CD4-positive, alpha-beta T cell (primary cell): ENCODE data around the gene PRICKLE4. TPM values are rescaled to one million over a fixed set of nuclear protein-coding genes. Genes with fewer than 3 reads are reported as not detected.
A peak's percentile ranks its signal among the peaks of the same experiment; 100 is the strongest.

Experiments used
- ATAC-seq: fragments of 200-7000 bp; cut with Tn5 transposase; one replicate; pipeline ENCODE4 v1.10.0; 2022; ENCODE audit warnings: mild to moderate bottlenecking; ENCODE audit not compliant: poor library complexity
- CTCF ChIA-PET: fragments of 350-600 bp; sonication (Branson Sonifier 250); formaldehyde crosslinking; loops from one replicate; lab custom pipeline; 2021; ENCODE audit warnings: antibody characterized with exemption, inconsistent platforms; lab: Charles Lee
- POLR2A ChIA-PET: fragments of 350-600 bp; sonication (Branson Sonifier 250); formaldehyde crosslinking; loops from one replicate; lab custom pipeline; 2021; ENCODE audit warnings: antibody characterized with exemption, inconsistent platforms; lab: Charles Lee
- DNase-seq, 14 experiments: peaks; one replicate each; pipeline ENCODE4 v3.0.0-alpha.2; 2013 to 2020; ENCODE audit warnings: mixed read lengths in 2 of 14
- H3K27ac ChIP-seq, 2 donors: one replicate each; pipeline versions ENCODE4 v1.5.1 to v1.7.0; 2013; ENCODE audit warnings: low read length in 2 of 2, low read depth in 1 of 2, mild to moderate bottlenecking in 1 of 2
- H3K27me3 ChIP-seq, 2 experiments: 1 replicate in 1 of 2; 2 replicates in 1 of 2; pipeline versions ENCODE4 v1.6.1 to v1.7.0; 2013; ENCODE audit warnings: low read length in 2 of 2, control low read depth in 1 of 2, mild to moderate bottlenecking in 1 of 2, moderate library complexity in 1 of 2; ENCODE audit not compliant: insufficient read depth in 2 of 2, control insufficient read depth in 1 of 2
- H3K36me3 ChIP-seq: one replicate; pipeline ENCODE4 v1.6.1; 2013; ENCODE audit warnings: low read length, control low read depth; ENCODE audit not compliant: insufficient read depth
- H3K4me1 ChIP-seq: one replicate; pipeline ENCODE4 v1.6.1; 2013; ENCODE audit warnings: low read length, control low read depth; ENCODE audit not compliant: insufficient read depth
- H3K4me3 ChIP-seq: one replicate; pipeline ENCODE4 v1.5.1; 2013; ENCODE audit warnings: mild to moderate bottlenecking, low read length, moderate library complexity
- H3K9me3 ChIP-seq, 2 experiments: 1 replicate in 1 of 2; 2 replicates in 1 of 2; pipeline versions ENCODE4 v1.6.1 to v1.7.0; 2013; ENCODE audit warnings: low read length in 2 of 2, mild to moderate bottlenecking in 2 of 2, control low read depth in 1 of 2, moderate library complexity in 1 of 2; ENCODE audit not compliant: control insufficient read depth in 1 of 2, insufficient read depth in 1 of 2
- H3K27ac Mint-ChIP-seq: one replicate; pipeline ENCODE4 v1.8.0; 2020; ENCODE audit warnings: mixed read lengths
- H3K27me3 Mint-ChIP-seq: one replicate; pipeline ENCODE4 v1.8.0; 2021; ENCODE audit warnings: mixed read lengths
- H3K36me3 Mint-ChIP-seq: one replicate; pipeline ENCODE4 v1.8.0; 2021; ENCODE audit warnings: low read depth, mixed read lengths
- H3K4me1 Mint-ChIP-seq: one replicate; pipeline ENCODE4 v1.8.0; 2021; ENCODE audit warnings: low read depth, mixed read lengths
- H3K4me3 Mint-ChIP-seq: one replicate; pipeline ENCODE4 v1.8.0; 2020; ENCODE audit warnings: mild to moderate bottlenecking, mixed read lengths
- H3K9me3 Mint-ChIP-seq: one replicate; pipeline ENCODE4 v1.8.0; 2020; ENCODE audit warnings: mixed read lengths
- CTCF ChIP-seq: fragments of 200-600 bp; IDR thresholded peaks from one replicate; pipeline ENCODE4 v1.8.0; 2022; ENCODE audit warnings: antibody characterized with exemption, mild to moderate bottlenecking
- intact Hi-C, 2 experiments: fragments of 100-400 bp; cut with DNase I in 1 of 2; cut with micrococcal nuclease in 1 of 2; formaldehyde crosslinking; loops; one replicate each; pipeline versions ENCODE4 v1.15.1 to v1.9.0; 2023 to 2025; cut with DNase I, micrococcal nuclease
- total RNA-seq, 174 experiments: library from RNA in 2 of 174; stranded (reverse) in 2 of 174; gene quantifications; one replicate each; pipeline ENCODE4 v1.2.3 and lab custom pipeline; 2021 to 2026

Gene PRICKLE4
- total RNA-seq, 2 experiments from 2014 or later = not detected

GRCh38 chr6:41779788-41780550 lies 613 bp upstream of the PRICKLE4 start, which contains the start of gene FRS3:
FRS3 (minus strand) TSS chr6:41779900; CDS start chr6:41776987, 2,913 bp downstream.
- ChIA-PET CTCF (interaction anchor here (0.6 to 1.2 kb wide), 6 partner anchors 8 to 784 kb away, joined by 3 to 6 read pairs (median 3); partner anchors contain the start of genes BYSL, MED20 and UBR2), POLR2A (no interaction called here)
- Histone ChIP-seq H3K9me3 (peaks cover 0 to 3% of the 10 kb centered on the region in 2 experiments), H3K36me3 (peaks cover 17% of the 10 kb centered on the region), H3K4me1 (peaks cover 24% of the 10 kb centered on the region), H3K27me3 (peaks cover 7 to 8% of the 10 kb centered on the region in 2 experiments), H3K4me3 (peak within 1 kb of the TSS; percentile 75), H3K27ac (no peak within 1 kb of the TSS)
- H3K4me1 Mint-ChIP-seq = peaks cover 25% of the 10 kb centered on the region
- peak; percentile 97 for ATAC-seq
- DNase-seq = peak; percentile 95 to 100 (median 99)
- peaks cover 11% of the 10 kb centered on the region for H3K27me3 Mint-ChIP-seq
- intact Hi-C loops = loop anchor here (1.0 to 10.0 kb wide), 9 partner anchors 264 to 1907 kb away; partner anchors contain the start of genes MRPS18A (in 1 of the 2) and UBR2 (in 1 of the 2)
- H3K9me3 Mint-ChIP-seq = no peaks in the 10 kb centered on the region
- peaks cover 15% of the 10 kb centered on the region for H3K36me3 Mint-ChIP-seq
- H3K27ac Mint-ChIP-seq = peak within 1 kb of the TSS; percentile 68
- TF ChIP-seq CTCF = peak; percentile 75
- peak within 1 kb of the TSS; percentile 99 for H3K4me3 Mint-ChIP-seq

GRCh38 chr6:41781366-41781730 lies 766 bp downstream of the PRICKLE4 start:
- POLR2A ChIA-PET = interaction anchor here (1.1 kb wide), 1 partner anchor 269 kb away, joined by 3 read pairs; the partner anchor contains the start of gene TAF8
- intact Hi-C loops = loop anchor here (2.0 to 10.0 kb wide), 3 partner anchors 385 to 1113 kb away; partner anchors contain the start of gene UBR2 (in 1 of the 2)
- DNase-seq (no peak), ATAC-seq (no peak)
- H3K4me3 Mint-ChIP-seq = peak overlapping the region; percentile 82
- Histone ChIP-seq H3K36me3 (peaks cover 10% of the 10 kb centered on the region), H3K4me1 (peaks cover 33% of the 10 kb centered on the region), H3K27me3 (peaks cover 7 to 8% of the 10 kb centered on the region in 2 experiments), H3K27ac (no peak overlapping the region), H3K4me3 (no peak overlapping the region), H3K9me3 (peaks cover 0 to 3% of the 10 kb centered on the region in 2 experiments)
- H3K4me1 Mint-ChIP-seq = peaks cover 25% of the 10 kb centered on the region
- TF ChIP-seq CTCF = no peak
- H3K9me3 Mint-ChIP-seq = no peaks in the 10 kb centered on the region
- CTCF ChIA-PET = interaction anchor here (0.7 to 2.5 kb wide), 3 partner anchors 140 to 387 kb away, joined by 3 to 8 read pairs (median 5); partner anchors contain the start of genes BYSL and MED20
- H3K27me3 Mint-ChIP-seq = peaks cover 11% of the 10 kb centered on the region
- H3K36me3 Mint-ChIP-seq = peaks cover 5% of the 10 kb centered on the region
- H3K27ac Mint-ChIP-seq = no peak overlapping the region

GRCh38 chr6:41783106-41783780 lies 2.7 kb downstream of the PRICKLE4 start:
- DNase-seq = no peak
- ChIA-PET CTCF (interaction anchor here (2.5 kb wide), 1 partner anchor 261 kb away, joined by 5 read pairs; no protein-coding TSS in a partner anchor), POLR2A (interaction anchor here (0.6 kb wide), 1 partner anchor 264 kb away, joined by 3 read pairs; no protein-coding TSS in a partner anchor)
- Histone ChIP-seq H3K4me1 (peaks cover 39% of the 10 kb centered on the region), H3K27me3 (peaks cover 7 to 8% of the 10 kb centered on the region in 2 experiments), H3K4me3 (no peak overlapping the region), H3K9me3 (peaks cover 0 to 3% of the 10 kb centered on the region in 2 experiments), H3K27ac (no peak overlapping the region), H3K36me3 (no peaks in the 10 kb centered on the region)
- ATAC-seq = no peak
- Mint-ChIP-seq H3K36me3 (peaks cover 12% of the 10 kb centered on the region), H3K27ac (no peak overlapping the region), H3K4me1 (peaks cover 33% of the 10 kb centered on the region), H3K27me3 (peaks cover 11% of the 10 kb centered on the region), H3K9me3 (no peaks in the 10 kb centered on the region), H3K4me3 (peak overlapping the region; percentile 48)
- intact Hi-C loops = loop anchor here (10.0 kb wide), 2 partner anchors 782 to 1112 kb away; partner anchors contain the start of gene UBR2 (in 1 of the 2)
- TF ChIP-seq CTCF = no peak
